Gastroesophageal sphincter (tissue), 3 donors: ENCODE data around the gene P4HA3.

Experiments used
- POLR2AphosphoS5 ChIP-seq: sonication (generic); formaldehyde crosslinking; IDR thresholded peaks from one replicate; pipeline ENCODE4 v1.6.1; 2017; ENCODE audit warnings: antibody characterized with exemption
- TF ChIP-seq, protein P1 (sequence below), 4 experiments: fragments of 200-600 bp in 2 of 4; fragments of 450-650 bp in 2 of 4; sonication (generic) in 1 of 4; IDR thresholded peaks; one replicate each; pipeline ENCODE4 v1.5.1; 2017 to 2019; ENCODE audit warnings: antibody characterized with exemption in 4 of 4, mild to moderate bottlenecking in 2 of 4, moderate library complexity in 2 of 4

DNA sequence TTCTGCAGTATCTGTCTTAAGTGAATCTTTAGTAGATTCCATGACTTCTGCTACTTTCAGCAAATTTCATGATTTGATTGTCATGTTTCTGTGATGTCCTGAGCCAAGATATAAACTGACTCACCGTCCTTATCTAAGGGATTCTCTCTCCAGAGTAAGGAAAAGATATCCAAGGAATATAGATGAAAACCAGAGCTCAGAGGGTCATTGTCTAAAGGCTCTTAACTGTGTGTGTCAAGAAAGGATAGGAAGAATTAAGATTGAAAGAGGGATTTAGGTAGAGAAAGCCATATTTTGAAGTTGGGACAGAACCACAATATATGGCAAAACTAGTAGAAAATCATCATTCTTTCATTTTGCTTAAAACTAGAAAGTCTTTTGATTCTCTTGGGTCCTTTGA lies 89.6 kb downstream of the P4HA3 start:
- TF ChIP-seq, protein P1, sequence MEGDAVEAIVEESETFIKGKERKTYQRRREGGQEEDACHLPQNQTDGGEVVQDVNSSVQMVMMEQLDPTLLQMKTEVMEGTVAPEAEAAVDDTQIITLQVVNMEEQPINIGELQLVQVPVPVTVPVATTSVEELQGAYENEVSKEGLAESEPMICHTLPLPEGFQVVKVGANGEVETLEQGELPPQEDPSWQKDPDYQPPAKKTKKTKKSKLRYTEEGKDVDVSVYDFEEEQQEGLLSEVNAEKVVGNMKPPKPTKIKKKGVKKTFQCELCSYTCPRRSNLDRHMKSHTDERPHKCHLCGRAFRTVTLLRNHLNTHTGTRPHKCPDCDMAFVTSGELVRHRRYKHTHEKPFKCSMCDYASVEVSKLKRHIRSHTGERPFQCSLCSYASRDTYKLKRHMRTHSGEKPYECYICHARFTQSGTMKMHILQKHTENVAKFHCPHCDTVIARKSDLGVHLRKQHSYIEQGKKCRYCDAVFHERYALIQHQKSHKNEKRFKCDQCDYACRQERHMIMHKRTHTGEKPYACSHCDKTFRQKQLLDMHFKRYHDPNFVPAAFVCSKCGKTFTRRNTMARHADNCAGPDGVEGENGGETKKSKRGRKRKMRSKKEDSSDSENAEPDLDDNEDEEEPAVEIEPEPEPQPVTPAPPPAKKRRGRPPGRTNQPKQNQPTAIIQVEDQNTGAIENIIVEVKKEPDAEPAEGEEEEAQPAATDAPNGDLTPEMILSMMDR (IDR thresholded peaks at IDR 0.05), result no peak
- TF ChIP-seq POLR2AphosphoS5, result no peak
